Type B pancreatic cell (in vitro differentiated cells): ENCODE measurements around the gene PIP5K1B. TPM values are rescaled to one million over a fixed set of nuclear protein-coding genes. Genes with fewer than 3 reads are reported as not detected.

ENCODE experiments used
- DNase-seq: peaks from one replicate; pipeline ENCODE4 v3.0.0; 2021; ENCODE audit warnings: mixed read lengths; ENCODE audit not compliant: unreplicated experiment; ENCODE audit errors: extremely low spot score
- H3K27ac Mint-ChIP-seq: 2 replicates; pipeline ENCODE4 v1.8.0; 2021; ENCODE audit warnings: mild to moderate bottlenecking, mixed read lengths
- H3K27me3 Mint-ChIP-seq: 2 replicates; pipeline ENCODE4 v1.8.0; 2021; ENCODE audit warnings: mixed read lengths
- H3K36me3 Mint-ChIP-seq: 2 replicates; pipeline ENCODE4 v1.8.0; 2021; ENCODE audit warnings: mixed read lengths
- H3K4me1 Mint-ChIP-seq: one replicate; pipeline ENCODE4 v1.8.0; 2021; ENCODE audit warnings: mixed read lengths; ENCODE audit not compliant: unreplicated experiment
- H3K4me3 Mint-ChIP-seq: 2 replicates; pipeline ENCODE4 v1.8.0; 2021; ENCODE audit warnings: mild to moderate bottlenecking, mixed read lengths
- H3K9me3 Mint-ChIP-seq: 2 replicates; pipeline ENCODE4 v1.8.0; 2021; ENCODE audit warnings: mixed read lengths
- CTCF ChIP-seq: fragments of 200-600 bp; sonication (generic); conservative IDR thresholded peaks from 2 replicates; pipeline ENCODE4 v1.5.0; 2021; ENCODE audit warnings: antibody characterized with exemption, mild to moderate bottlenecking
- total RNA-seq: library from RNA; stranded (reverse); gene quantifications from 2 replicates; pipeline ENCODE4 v1.2.1, GENCODE V29; 2021; ENCODE audit warnings: low replicate concordance

The PIP5K1B gene
- total RNA-seq, 1 donor from 2014 or later: 9.8 TPM

GRCh38 chr9:68793605-68794343, 88.7 kb downstream of the PIP5K1B start:
- H3K27ac Mint-ChIP-seq: no peak overlapping the region
- H3K36me3 Mint-ChIP-seq: no peaks in the 10 kb centered on the region
- no peak for DNase-seq
- TF ChIP-seq CTCF: no peak
- no peak overlapping the region for H3K4me3 Mint-ChIP-seq
- H3K27me3 Mint-ChIP-seq: no peaks in the 10 kb centered on the region
- no peaks in the 10 kb centered on the region for H3K9me3 Mint-ChIP-seq
- no peaks in the 10 kb centered on the region for H3K4me1 Mint-ChIP-seq

- no peak overlapping the region for H3K4me3 Mint-ChIP-seq
- H3K9me3 Mint-ChIP-seq: no peaks in the 10 kb centered on the region
- no peak overlapping the region for H3K27ac Mint-ChIP-seq
- no peaks in the 10 kb centered on the region for H3K4me1 Mint-ChIP-seq
- no peak for DNase-seq
- no peaks in the 10 kb centered on the region for H3K36me3 Mint-ChIP-seq
- no peaks in the 10 kb centered on the region for H3K27me3 Mint-ChIP-seq
- TF ChIP-seq CTCF: no peak
Measured at GRCh38 chr9:68794898-68795297, 89.9 kb downstream of the PIP5K1B start.

GRCh38 chr9:68795411-68795810, 90.4 kb downstream of the PIP5K1B start:
- no peak overlapping the region for H3K27ac Mint-ChIP-seq
- DNase-seq: no peak
- TF ChIP-seq CTCF: no peak
- H3K9me3 Mint-ChIP-seq: no peaks in the 10 kb centered on the region
- no peaks in the 10 kb centered on the region for H3K36me3 Mint-ChIP-seq
- H3K4me3 Mint-ChIP-seq: no peak overlapping the region
- no peaks in the 10 kb centered on the region for H3K27me3 Mint-ChIP-seq
- no peaks in the 10 kb centered on the region for H3K4me1 Mint-ChIP-seq

GRCh38 chr9:68797116-68797515, 92.1 kb downstream of the PIP5K1B start:
- no peak for TF ChIP-seq CTCF

GRCh38 chr9:68798423-68798822, 93.4 kb downstream of the PIP5K1B start:
- Mint-ChIP-seq H3K4me1 (no peaks in the 10 kb centered on the region), H3K36me3 (no peaks in the 10 kb centered on the region), H3K4me3 (no peak overlapping the region), H3K27me3 (no peaks in the 10 kb centered on the region), H3K27ac (no peak overlapping the region), H3K9me3 (no peaks in the 10 kb centered on the region)
- DNase-seq: no peak
- TF ChIP-seq CTCF: no peak

More at GRCh38 chr9:68797116-68797515, 92.1 kb downstream of the PIP5K1B start:
- H3K4me3 Mint-ChIP-seq: no peak overlapping the region
- H3K27me3 Mint-ChIP-seq: no peaks in the 10 kb centered on the region
- H3K36me3 Mint-ChIP-seq: no peaks in the 10 kb centered on the region
- H3K9me3 Mint-ChIP-seq: no peaks in the 10 kb centered on the region
- H3K27ac Mint-ChIP-seq: no peak overlapping the region
- no peaks in the 10 kb centered on the region for H3K4me1 Mint-ChIP-seq
- DNase-seq: no peak

- no peaks in the 10 kb centered on the region for H3K36me3 Mint-ChIP-seq
- no peak overlapping the region for H3K27ac Mint-ChIP-seq
- no peak for TF ChIP-seq CTCF
- no peaks in the 10 kb centered on the region for H3K4me1 Mint-ChIP-seq
- no peak overlapping the region for H3K4me3 Mint-ChIP-seq
- no peaks in the 10 kb centered on the region for H3K9me3 Mint-ChIP-seq
- H3K27me3 Mint-ChIP-seq: no peaks in the 10 kb centered on the region
- DNase-seq: no peak
Measured at GRCh38 chr9:68800836-68801235, 95.8 kb downstream of the PIP5K1B start.
